CD4-positive, alpha-beta T cell treated with Interleukin-17A for 1 hour (primary cell): Measurements from ENCODE around the gene HES6.

Source experiments
- DNase-seq: peaks from one replicate; pipeline ENCODE4 v3.0.0-alpha.2; 2020

The HES6 gene

DNA sequence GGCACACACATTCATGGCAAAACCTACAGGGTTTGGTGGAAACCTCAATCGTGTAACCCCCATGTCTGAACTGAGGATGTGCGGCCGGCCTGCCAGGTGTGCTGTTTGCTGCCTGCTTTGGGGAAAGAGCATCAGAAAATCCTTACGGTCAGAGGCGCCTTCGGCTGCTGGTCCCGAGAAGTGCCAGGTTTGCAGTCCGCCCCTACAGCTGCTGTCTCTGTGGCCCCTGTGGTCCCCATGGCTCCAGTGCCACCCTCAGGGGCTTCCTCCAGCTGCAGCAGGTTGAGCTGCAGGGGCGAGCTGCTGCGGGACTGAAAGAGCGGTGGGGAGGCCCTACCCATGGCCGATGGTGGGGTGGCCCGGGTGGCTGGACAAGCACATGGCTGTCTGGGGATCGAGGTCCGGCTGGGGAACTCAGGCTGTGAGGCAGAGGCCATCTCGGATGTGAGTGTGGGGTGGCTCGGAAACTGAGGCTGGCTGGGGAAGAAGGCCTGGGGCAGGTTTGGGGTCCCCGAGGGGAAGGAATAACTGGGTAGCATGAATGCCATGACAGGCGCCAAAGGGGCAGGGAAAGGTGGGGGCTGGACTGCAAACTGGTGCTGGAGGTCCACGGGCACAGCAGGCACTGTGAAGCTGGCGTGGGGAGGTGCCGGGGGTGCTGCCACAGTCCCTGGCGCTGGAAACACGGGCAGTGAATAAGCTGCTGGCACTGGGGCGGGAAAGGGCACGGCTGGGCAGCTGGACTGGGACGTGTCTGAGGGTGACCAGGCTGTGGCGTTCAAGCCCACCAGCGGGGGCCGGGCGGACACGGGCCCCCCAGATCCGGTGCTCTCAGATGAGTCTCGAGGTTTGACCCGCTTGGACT, 13.2 kb upstream of the HES6 start:
- no peak for DNase-seq

GRCh38 chr2:238251986-238252385, 12.1 kb upstream of the HES6 start:
- DNase-seq: no peak

DNA sequence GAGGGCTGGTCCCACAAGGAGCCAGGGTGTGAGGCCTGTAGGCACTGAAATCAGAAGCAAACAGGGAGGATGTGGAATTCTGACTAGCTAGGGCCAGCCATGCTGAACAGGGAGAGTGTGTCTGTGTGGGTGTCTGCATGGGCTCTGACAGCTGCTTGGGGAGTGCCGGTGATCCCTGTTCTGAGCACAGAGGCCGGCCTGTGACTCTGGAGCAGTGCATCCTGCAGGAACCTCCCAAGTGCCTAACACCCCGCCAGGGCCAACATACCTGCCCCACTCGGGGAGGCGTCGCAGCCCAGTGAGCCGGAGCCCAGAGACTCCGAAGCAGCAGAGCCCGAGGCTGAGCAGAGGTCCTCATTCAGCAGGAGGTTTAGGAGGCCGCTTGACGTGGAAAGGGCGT, 11.5 kb upstream of the HES6 start:
- DNase-seq: no peak

- DNase-seq: no peak
Measured at GRCh38 chr2:238250896-238251295, 11.1 kb upstream of the HES6 start.

GRCh38 chr2:238247841-238248453, 8.1 kb upstream of the HES6 start:
- DNase-seq: no peak

DNA sequence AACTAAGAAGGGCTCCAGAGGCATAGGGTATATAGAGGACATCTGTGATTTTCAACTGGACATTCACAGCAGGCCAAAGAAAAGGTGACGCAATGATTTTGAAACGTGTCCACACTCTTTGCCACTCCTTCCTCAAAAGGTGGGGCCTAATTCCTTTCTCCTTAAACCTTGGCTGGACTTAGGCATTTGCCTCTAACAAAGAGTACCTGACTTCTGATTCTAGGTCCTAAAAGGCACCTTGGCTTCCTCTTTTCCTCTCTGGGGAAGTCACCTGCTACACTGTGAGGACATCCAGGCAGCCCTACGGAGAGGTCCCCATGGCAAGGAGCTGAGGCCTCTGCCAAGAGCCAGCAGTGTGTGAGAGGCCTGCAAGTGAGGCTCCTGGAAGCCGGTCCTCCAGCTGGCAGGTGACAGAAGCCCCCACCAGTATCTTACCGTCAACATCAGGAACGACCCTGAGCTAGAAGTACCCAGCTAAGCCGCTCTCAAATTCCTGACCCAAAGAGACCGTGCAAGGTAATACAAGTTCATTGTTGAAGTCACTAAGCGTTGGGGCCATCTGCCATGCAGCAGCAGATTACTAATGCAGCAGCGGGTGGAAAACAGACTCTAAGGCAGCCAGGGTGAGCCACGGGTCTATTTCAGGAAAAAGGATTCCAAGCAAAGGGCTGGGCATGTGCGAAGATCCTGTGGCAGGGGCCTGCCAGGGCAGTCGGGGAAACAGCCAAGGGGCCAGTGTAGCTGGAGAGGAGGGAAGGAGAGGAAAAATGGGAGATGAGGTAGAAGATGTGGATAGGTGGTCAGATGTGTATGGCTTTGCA, 7.4 kb upstream of the HES6 start:
- DNase-seq: no peak

DNA sequence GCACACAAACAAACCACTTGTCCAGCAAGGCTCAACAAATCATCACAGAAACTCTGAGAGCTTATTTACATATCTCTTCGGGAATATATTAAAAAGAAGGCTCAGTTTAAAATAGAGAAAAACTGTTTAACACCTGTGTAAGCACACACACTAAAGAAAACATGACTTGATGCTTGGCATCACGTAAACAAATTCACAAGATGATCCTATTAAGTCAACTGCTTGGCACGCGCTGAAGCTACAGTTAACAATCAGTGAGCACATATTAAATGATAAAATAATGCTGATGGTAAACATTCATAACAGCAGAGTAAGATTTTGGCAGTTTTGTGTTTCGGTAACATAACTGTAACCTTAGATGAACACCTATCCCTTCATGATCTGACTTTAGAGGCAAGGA, 4.3 kb upstream of the HES6 start:
- no peak for DNase-seq

- DNase-seq: no peak
Measured at GRCh38 chr2:238243496-238244076, 3.7 kb upstream of the HES6 start.

GRCh38 chr2:238242731-238243495, 3.1 kb upstream of the HES6 start:
- DNase-seq: no peak

- no peak for DNase-seq
Measured at GRCh38 chr2:238241970-238242369, 2.1 kb upstream of the HES6 start.

GRCh38 chr2:238240757-238241711, 1.2 kb upstream of the HES6 start:
- DNase-seq: peak; percentile 32

GRCh38 chr2:238239543-238239862, 335 bp downstream of the HES6 start:
- DNase-seq: no peak

DNA sequence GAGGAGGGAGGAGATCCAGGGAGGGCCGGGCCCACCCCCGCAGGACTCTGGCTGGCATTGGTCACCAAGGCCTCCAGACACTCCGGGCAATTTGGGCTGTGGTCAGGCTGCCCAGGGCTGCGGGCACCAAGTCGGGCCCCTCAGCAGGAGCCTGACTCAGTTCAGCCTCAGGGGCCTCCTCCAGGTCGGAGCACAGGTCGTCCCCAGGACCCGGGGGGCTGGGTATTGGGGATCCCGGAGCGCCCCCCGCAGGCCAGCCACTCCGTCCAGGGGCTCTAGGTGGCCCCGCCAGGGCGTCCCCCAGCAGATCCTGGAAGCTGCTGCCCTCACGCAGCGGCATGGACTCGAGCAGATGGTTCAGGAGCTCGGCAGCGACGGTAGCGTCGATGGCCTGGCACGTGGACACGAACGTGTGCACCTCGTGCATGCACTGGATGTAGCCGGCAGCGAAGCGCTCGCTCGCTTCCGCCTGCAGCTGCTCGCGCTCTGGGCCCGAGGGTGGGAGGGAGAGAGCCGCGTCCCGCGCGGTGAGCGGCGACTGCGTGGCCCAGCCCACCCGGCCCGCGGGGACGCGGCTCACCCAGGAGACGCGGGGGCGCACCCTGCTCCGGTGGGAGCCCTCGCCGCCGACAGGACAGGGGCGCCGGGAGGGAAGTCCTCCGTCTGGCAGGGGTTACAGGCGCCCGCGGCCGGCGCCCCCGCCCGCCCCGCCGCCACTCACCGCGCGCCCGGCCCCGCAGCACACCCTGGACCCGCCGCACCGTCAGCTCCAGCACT, 884 bp downstream of the HES6 start:
- peak; percentile 37 for DNase-seq

GRCh38 chr2:238238311-238238765, 1.5 kb downstream of the HES6 start:
- DNase-seq: no peak

- no peak for DNase-seq
Measured at GRCh38 chr2:238237431-238238135, 2.3 kb downstream of the HES6 start.

- no peak for DNase-seq
Measured at GRCh38 chr2:238236571-238236970, 3.3 kb downstream of the HES6 start.

GRCh38 chr2:238235856-238236255, 4.0 kb downstream of the HES6 start:
- DNase-seq: no peak

DNA sequence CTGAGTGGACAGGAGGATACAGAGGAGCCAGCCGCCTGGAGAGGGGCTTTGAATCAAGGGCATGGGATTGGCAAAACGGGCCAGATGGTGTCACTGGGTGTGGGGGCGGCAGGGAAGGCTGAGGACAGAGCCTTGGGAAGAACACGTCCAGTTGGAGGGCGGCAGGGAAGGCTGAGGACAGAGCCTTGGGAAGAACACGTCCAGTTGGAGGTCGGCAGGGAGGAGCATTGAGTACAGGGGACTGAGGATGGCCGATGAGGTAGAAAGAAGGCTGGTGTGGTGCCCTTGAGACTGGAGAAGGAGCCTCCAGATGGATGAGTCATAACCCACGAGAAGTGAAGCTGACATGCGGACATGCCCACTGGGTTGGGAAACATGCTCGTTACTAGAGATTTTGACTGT, 4.5 kb downstream of the HES6 start:
- DNase-seq: no peak

DNA sequence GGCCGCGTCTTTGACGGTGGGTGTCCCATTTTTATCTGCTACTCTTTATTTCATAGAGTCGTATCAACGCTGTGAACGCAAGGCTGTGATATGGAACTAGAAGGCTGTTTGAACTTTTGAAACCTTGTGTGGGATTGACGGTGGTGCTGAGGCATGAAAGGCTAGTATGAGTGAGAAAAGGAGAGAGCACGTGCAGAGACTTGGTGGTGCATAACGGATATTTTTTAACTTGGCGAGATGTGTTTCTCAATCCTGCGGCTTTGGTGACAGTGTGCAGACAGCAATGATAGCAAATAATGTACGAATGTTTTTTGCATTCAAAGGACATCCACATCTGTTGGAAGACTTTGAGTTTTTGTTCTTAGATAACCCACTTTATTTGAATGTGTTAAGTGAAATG, 6.2 kb downstream of the HES6 start:
- DNase-seq: no peak

- DNase-seq: no peak
Measured at GRCh38 chr2:238231809-238232208, 8.0 kb downstream of the HES6 start.
